B cell (primary cell): Measurements from ENCODE around the gene CINP. TPM values are rescaled to one million over a fixed set of nuclear protein-coding genes. Genes with fewer than 3 reads are reported as not detected.

Experiments used
- ATAC-seq: fragments of 200-7000 bp; cut with Tn5 transposase; one replicate; pipeline ENCODE4 v1.10.0; 2021; ENCODE audit warnings: low read depth, mild to moderate bottlenecking, moderate number of reproducible peaks, moderate library complexity
- CTCF ChIA-PET: fragments of 350-600 bp; sonication (Branson Sonifier 250); formaldehyde crosslinking; loops from one replicate; lab custom pipeline; 2021; ENCODE audit warnings: antibody characterized with exemption, inconsistent platforms; lab: Charles Lee
- POLR2A ChIA-PET: fragments of 350-600 bp; sonication (Branson Sonifier 250); formaldehyde crosslinking; loops from one replicate; lab custom pipeline; 2021; ENCODE audit warnings: antibody characterized with exemption; lab: Charles Lee
- DNase-seq: peaks from one replicate; pipeline ENCODE4 v3.0.0; 2013
- H2AFZ ChIP-seq: 2 replicates; pipeline ENCODE4 v1.6.1; 2012; ENCODE audit warnings: mild to moderate bottlenecking, low read depth, low read length; ENCODE audit not compliant: insufficient read depth, poor library complexity, severe bottlenecking
- H3K27ac ChIP-seq, 2 donors: 1 replicate in 1 of 2; 2 replicates in 1 of 2; pipeline ENCODE4 v1.5.1; 2012 to 2013; ENCODE audit warnings: low read length in 2 of 2, mild to moderate bottlenecking in 2 of 2, moderate library complexity in 1 of 2
- H3K27me3 ChIP-seq, 4 experiments: fragments of 200-600 bp in 1 of 4; sonication (generic) in 1 of 4; replicated peaks in 1 of 4; 1 replicate in 2 of 4; 2 replicates in 2 of 4; pipeline versions ENCODE4 v1.6.1 to v1.7.0; 2013 to 2016; ENCODE audit warnings: low read length in 3 of 4, mild to moderate bottlenecking in 2 of 4, mixed read lengths in 1 of 4, moderate library complexity in 1 of 4; ENCODE audit not compliant: insufficient read depth in 4 of 4, control insufficient read depth in 3 of 4; ENCODE audit errors: control extremely low read depth in 1 of 4
- H3K36me3 ChIP-seq, 2 experiments: replicated peaks in 1 of 2; 1 replicate in 1 of 2; 2 replicates in 1 of 2; pipeline versions ENCODE4 v1.6.1 to v1.7.1; 2013; ENCODE audit warnings: low read length in 1 of 2; ENCODE audit not compliant: insufficient read depth in 2 of 2, control insufficient read depth in 1 of 2; ENCODE audit errors: control extremely low read depth in 1 of 2, extremely low read depth in 1 of 2
- H3K4me1 ChIP-seq, 2 donors: fragments of 200-600 bp in 1 of 2; sonication (generic) in 1 of 2; 1 replicate in 1 of 2; 2 replicates in 1 of 2; pipeline versions ENCODE4 v1.5.1 to v1.6.1; 2013 to 2017; ENCODE audit warnings: low read length in 2 of 2; ENCODE audit not compliant: control insufficient read depth in 2 of 2, insufficient read depth in 2 of 2
- H3K4me2 ChIP-seq: replicated peaks from 2 replicates; pipeline ENCODE3; 2012; ENCODE audit warnings: mild to moderate bottlenecking, low read depth, low read length; ENCODE audit not compliant: poor library complexity, severe bottlenecking
- H3K4me3 ChIP-seq, 5 experiments: fragments of 200-600 bp in 1 of 5; sonication (generic) in 1 of 5; 1 replicate in 3 of 5; 2 replicates in 2 of 5; pipeline versions ENCODE4 v1.5.1 to v1.7.0; 2011 to 2016; ENCODE audit warnings: low read length in 4 of 5, mild to moderate bottlenecking in 4 of 5, low read depth in 2 of 5, control low read depth in 1 of 5, moderate library complexity in 1 of 5; ENCODE audit not compliant: insufficient read depth in 1 of 5; ENCODE audit errors: control extremely low read depth in 1 of 5, extremely low read depth in 1 of 5
- H3K79me2 ChIP-seq: fragments of 200-600 bp; sonication (generic); one replicate; pipeline ENCODE4 v1.6.0; 2016; ENCODE audit warnings: low read length; ENCODE audit not compliant: control insufficient read depth, insufficient read depth
- H3K9ac ChIP-seq: fragments of 200-600 bp; sonication (generic); 2 replicates; pipeline ENCODE4 v1.6.1; 2017; ENCODE audit warnings: mild to moderate bottlenecking, low read length, moderate library complexity
- H3K9me3 ChIP-seq, 3 donors: one replicate each; pipeline versions ENCODE4 v1.6.1 to v1.7.1; 2013; ENCODE audit warnings: low read length in 2 of 3; ENCODE audit not compliant: control insufficient read depth in 2 of 3, insufficient read depth in 1 of 3; ENCODE audit errors: control extremely low read depth in 1 of 3
- H4K20me1 ChIP-seq: 2 replicates; pipeline ENCODE4 v1.6.0; 2012; ENCODE audit warnings: mild to moderate bottlenecking, low read length; ENCODE audit not compliant: insufficient read depth, control insufficient read depth, poor library complexity, severe bottlenecking
- H3K27ac Mint-ChIP-seq: one replicate; pipeline ENCODE4 v1.8.0; 2021; ENCODE audit warnings: mixed read lengths
- H3K27me3 Mint-ChIP-seq: one replicate; pipeline ENCODE4 v1.8.0; 2021; ENCODE audit warnings: mixed read lengths
- H3K4me1 Mint-ChIP-seq: one replicate; pipeline ENCODE4 v1.8.0; 2021; ENCODE audit warnings: mixed read lengths
- H3K4me3 Mint-ChIP-seq: one replicate; pipeline ENCODE4 v1.8.0; 2021; ENCODE audit warnings: mixed read lengths
- H3K9me3 Mint-ChIP-seq: one replicate; pipeline ENCODE4 v1.8.0; 2022; ENCODE audit warnings: mixed read lengths; ENCODE audit not compliant: insufficient read depth
- CTCF ChIP-seq: fragments of 200-600 bp; IDR thresholded peaks from one replicate; pipeline ENCODE4 v1.8.0; 2022; ENCODE audit warnings: antibody characterized with exemption, mild to moderate bottlenecking
- EZH2 ChIP-seq: IDR thresholded peaks from 2 replicates; pipeline ENCODE4 v1.6.1; 2012; ENCODE audit warnings: borderline replicate concordance, low read depth, mild to moderate bottlenecking, moderate library complexity, low read length; ENCODE audit not compliant: insufficient read depth, poor library complexity, severe bottlenecking
- WGBS: methylation state at CpG from one replicate; pipeline ENCODE4 v1.1.5; 2013; ENCODE audit warnings: missing lambda C conversion rate; ENCODE audit not compliant: insufficient coverage; 5-methylcytosine and 5-hydroxymethylcytosine counted together
- intact Hi-C: fragments of 100-400 bp; cut with micrococcal nuclease; formaldehyde crosslinking; loops from one replicate; pipeline ENCODE4 v1.10.0; 2022
- polyA plus RNA-seq: library from polyadenylated mRNA; depleted of rRNA; stranded (reverse); fragments of >200 nt; gene quantifications from 2 replicates; pipeline ENCODE4 v1.2.3, GENCODE V29; 2012
- total RNA-seq, 2 donors: library from RNA; stranded (reverse); fragments of 120-200 nt in 1 of 2; gene quantifications; 1 replicate in 1 of 2; 2 replicates in 1 of 2; pipeline versions ENCODE4 v1.2.3 to v1.2.4, GENCODE V29; 2013 to 2022

CINP gene
- total and polyA plus RNA-seq, 2 donors (not counting 1 experiment from before 2014, with no cell fraction given): 21.9 to 28.8 TPM

DNA sequence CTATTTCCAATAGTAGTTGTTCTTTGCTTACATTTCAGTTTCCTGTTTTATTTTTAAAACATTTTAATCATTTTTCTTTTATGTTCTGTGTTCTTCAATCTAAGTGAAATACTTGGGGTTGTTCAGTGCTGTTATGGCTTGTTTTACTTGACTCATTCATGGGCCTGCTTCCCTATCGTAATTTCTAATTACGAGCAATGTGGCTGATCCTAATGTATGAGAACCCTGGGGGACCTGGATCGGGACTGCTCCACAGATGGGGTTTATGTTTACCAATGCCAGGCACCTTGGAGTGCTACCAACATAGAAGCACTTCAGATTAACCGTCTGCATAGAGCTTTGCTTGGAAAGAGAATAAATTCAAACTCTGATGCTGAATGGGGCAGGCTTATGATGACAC lies 29.8 kb upstream of the CINP start:
- intact Hi-C loops: no loop called here
- Histone ChIP-seq H3K27ac (no peak overlapping the region), H2AFZ (no peak overlapping the region), H3K4me3 (no peak overlapping the region), H4K20me1 (no peaks in the 10 kb centered on the region), H3K36me3 (peaks cover 0 to 3% of the 10 kb centered on the region in 2 experiments), H3K79me2 (no peaks in the 10 kb centered on the region), H3K9me3 (peaks cover 0 to 3% (median 1%) of the 10 kb centered on the region in 3 donors), H3K27me3 (no peaks in the 10 kb centered on the region), H3K9ac (no peak overlapping the region), H3K4me2 (no peak overlapping the region), H3K4me1 (no peaks in the 10 kb centered on the region)
- TF ChIP-seq CTCF: no peak
- no peak for TF ChIP-seq EZH2
- no peak for DNase-seq
- no peak overlapping the region for H3K27ac Mint-ChIP-seq
- no peaks in the 10 kb centered on the region for H3K4me1 Mint-ChIP-seq
- WGBS: 100% methylated on average over 3 of the region's 4 CpGs
- POLR2A ChIA-PET: no interaction called here
- H3K27me3 Mint-ChIP-seq: no peaks in the 10 kb centered on the region
- CTCF ChIA-PET: no interaction called here
- H3K9me3 Mint-ChIP-seq: peaks cover 5% of the 10 kb centered on the region
- H3K4me3 Mint-ChIP-seq: no peak overlapping the region
- no peak for ATAC-seq

GRCh38 chr14:102390064-102390855 lies 27.6 kb upstream of the CINP start:
- CTCF ChIA-PET: no interaction called here
- H3K27ac ChIP-seq: no peak overlapping the region
- DNase-seq (no peak), ATAC-seq (no peak)
- no peaks in the 10 kb centered on the region for H3K79me2 ChIP-seq
- H3K9me3 ChIP-seq: no peaks in the 10 kb centered on the region
- POLR2A ChIA-PET: no interaction called here
- H3K36me3 ChIP-seq: peaks cover 0 to 3% of the 10 kb centered on the region in 2 experiments
- H3K9me3 Mint-ChIP-seq: no peaks in the 10 kb centered on the region
- no peak overlapping the region for H2AFZ ChIP-seq
- H4K20me1 ChIP-seq: no peaks in the 10 kb centered on the region
- TF ChIP-seq EZH2: no peak
- TF ChIP-seq CTCF: no peak
- no peaks in the 10 kb centered on the region for H3K27me3 Mint-ChIP-seq
- H3K27ac Mint-ChIP-seq: no peak overlapping the region
- no peak overlapping the region for H3K9ac ChIP-seq
- H3K4me1 Mint-ChIP-seq: no peaks in the 10 kb centered on the region
- H3K4me2 ChIP-seq: no peak overlapping the region
- H3K4me3 Mint-ChIP-seq: no peak overlapping the region
- no peak overlapping the region for H3K4me3 ChIP-seq
- intact Hi-C loops: no loop called here
- 80% methylated on average over 1 of the region's 2 CpGs for WGBS
- no peaks in the 10 kb centered on the region for H3K27me3 ChIP-seq
- no peaks in the 10 kb centered on the region for H3K4me1 ChIP-seq
